ENCODE measurements around the gene GATD1. TPM values are rescaled to one million over a fixed set of nuclear protein-coding genes. Genes with fewer than 3 reads are reported as not detected.

The GATD1 gene
- polyA plus RNA-seq, 2 of the 4 experiments (the other 2 are of a cell fraction) = 14.5 to 43.1 TPM

DNA sequence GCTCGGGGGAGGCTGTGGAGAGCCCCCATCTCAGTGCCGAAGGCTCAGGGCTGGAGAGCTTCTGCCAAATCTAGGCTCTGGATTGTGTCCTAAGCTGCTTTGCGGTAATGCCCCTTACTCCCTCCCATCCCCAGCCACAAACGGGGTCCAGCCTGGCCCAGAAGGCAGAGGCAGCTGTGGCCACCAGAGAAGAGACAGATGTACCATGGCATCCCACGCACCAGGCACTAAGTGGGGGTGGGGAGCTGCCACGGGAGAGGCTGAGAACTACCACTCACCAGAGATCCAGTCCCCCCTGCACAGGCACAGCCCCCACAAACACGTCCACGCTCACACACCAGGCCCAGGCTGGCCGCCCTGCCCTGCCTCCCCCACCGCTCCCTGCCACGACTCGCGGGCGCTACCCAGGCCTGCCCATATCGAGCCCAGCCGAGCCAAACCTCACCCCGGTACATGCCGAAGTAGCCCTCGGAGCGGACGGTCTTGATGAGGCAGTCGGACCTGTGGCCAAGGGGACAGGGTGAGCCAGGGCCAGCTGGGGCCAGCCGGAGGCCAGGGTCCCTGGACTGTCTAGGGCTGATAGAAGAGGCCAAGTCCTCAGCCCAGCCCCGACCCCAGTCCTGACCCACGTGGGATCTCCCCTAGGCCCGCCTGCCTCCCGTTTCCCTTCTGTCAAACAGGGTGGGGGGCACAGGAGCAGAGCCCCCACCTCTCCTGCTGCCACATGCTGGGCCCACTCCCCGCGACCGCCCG, 16.9 kb upstream of the GATD1 start (continued):
- TF ChIP-seq, protein P1, sequence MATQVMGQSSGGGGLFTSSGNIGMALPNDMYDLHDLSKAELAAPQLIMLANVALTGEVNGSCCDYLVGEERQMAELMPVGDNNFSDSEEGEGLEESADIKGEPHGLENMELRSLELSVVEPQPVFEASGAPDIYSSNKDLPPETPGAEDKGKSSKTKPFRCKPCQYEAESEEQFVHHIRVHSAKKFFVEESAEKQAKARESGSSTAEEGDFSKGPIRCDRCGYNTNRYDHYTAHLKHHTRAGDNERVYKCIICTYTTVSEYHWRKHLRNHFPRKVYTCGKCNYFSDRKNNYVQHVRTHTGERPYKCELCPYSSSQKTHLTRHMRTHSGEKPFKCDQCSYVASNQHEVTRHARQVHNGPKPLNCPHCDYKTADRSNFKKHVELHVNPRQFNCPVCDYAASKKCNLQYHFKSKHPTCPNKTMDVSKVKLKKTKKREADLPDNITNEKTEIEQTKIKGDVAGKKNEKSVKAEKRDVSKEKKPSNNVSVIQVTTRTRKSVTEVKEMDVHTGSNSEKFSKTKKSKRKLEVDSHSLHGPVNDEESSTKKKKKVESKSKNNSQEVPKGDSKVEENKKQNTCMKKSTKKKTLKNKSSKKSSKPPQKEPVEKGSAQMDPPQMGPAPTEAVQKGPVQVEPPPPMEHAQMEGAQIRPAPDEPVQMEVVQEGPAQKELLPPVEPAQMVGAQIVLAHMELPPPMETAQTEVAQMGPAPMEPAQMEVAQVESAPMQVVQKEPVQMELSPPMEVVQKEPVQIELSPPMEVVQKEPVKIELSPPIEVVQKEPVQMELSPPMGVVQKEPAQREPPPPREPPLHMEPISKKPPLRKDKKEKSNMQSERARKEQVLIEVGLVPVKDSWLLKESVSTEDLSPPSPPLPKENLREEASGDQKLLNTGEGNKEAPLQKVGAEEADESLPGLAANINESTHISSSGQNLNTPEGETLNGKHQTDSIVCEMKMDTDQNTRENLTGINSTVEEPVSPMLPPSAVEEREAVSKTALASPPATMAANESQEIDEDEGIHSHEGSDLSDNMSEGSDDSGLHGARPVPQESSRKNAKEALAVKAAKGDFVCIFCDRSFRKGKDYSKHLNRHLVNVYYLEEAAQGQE (IDR thresholded peaks at IDR 0.05) = no peak

DNA sequence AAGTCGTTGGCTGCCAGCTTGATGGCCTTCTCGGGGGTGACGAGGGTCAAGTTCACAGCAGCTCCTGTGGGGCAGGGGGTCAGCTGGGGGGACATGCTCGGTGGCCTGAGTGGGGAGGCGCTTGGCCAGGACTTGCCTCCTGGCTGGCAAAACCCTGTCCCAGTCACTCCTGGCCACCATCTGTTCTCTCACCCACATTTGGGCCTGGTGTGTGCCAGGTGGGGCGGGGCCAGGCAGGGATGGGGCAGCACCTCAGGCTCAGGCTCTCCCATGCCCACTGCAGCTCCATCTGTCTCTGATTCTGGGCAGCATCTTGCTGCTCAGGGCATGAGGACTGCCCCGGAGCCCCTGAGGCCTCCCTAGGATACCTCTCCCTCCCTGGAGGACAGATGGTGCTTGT, 16.3 kb upstream of the GATD1 start:
- Histone ChIP-seq H3K27ac (no peak overlapping the region), H3K9me3 (no peaks in the 10 kb centered on the region), H3K4me2 (no peak overlapping the region), H3K4me1 (peaks cover 51% of the 10 kb centered on the region), H3K4me3 (no peak overlapping the region)
- ATAC-seq (no peak), DNase-seq (ENCODE audit: low read depth in 1 of 2, low spot score in 1 of 2) (no peak), FAIRE-seq (no peak)
- TF ChIP-seq MAZ (IDR thresholded peaks at IDR 0.05; ENCODE audit: borderline replicate concordance, low read depth, low read length) (no peak), JUN (IDR thresholded peaks at IDR 0.05) (no peak), MYC (IDR thresholded peaks at IDR 0.05; ENCODE audit: borderline replicate concordance, low read length) (no peak), HDAC2 (IDR thresholded peaks at IDR 0.05) (no peak), POLR2AphosphoS2 (conservative IDR thresholded peaks at IDR 0.05; ENCODE audit: low read length) (no peak), ZFP36 (IDR thresholded peaks at IDR 0.05; ENCODE audit: borderline replicate concordance, partially characterized antibody) (no peak), FOSB (CRISPR knock-in tag; IDR thresholded peaks at IDR 0.05) (no peak), BHLHE40 (IDR thresholded peaks at IDR 0.05; ENCODE audit: low read depth, low read length) (no peak), NR3C1 (IDR thresholded peaks at IDR 0.05) (no peak)
- TF ChIP-seq, protein P2, sequence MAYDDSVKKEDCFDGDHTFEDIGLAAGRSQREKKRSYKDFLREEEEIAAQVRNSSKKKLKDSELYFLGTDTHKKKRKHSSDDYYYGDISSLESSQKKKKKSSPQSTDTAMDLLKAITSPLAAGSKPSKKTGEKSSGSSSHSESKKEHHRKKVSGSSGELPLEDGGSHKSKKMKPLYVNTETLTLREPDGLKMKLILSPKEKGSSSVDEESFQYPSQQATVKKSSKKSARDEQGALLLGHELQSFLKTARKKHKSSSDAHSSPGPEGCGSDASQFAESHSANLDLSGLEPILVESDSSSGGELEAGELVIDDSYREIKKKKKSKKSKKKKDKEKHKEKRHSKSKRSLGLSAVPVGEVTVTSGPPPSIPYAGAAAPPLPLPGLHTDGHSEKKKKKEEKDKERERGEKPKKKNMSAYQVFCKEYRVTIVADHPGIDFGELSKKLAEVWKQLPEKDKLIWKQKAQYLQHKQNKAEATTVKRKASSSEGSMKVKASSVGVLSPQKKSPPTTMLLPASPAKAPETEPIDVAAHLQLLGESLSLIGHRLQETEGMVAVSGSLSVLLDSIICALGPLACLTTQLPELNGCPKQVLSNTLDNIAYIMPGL (CRISPR knock-in tag; IDR thresholded peaks at IDR 0.05; ENCODE audit: borderline replicate concordance) = no peak
- ChIA-PET POLR2A (no interaction called here), CTCF (interaction anchor here (0.9 kb wide), 1 partner anchor 28 kb away, joined by 3 read pairs; no protein-coding TSS in a partner anchor)
- 100% methylated on average over 1 of the region's 7 CpGs for WGBS (ENCODE audit: missing lambda C conversion rate)

DNA sequence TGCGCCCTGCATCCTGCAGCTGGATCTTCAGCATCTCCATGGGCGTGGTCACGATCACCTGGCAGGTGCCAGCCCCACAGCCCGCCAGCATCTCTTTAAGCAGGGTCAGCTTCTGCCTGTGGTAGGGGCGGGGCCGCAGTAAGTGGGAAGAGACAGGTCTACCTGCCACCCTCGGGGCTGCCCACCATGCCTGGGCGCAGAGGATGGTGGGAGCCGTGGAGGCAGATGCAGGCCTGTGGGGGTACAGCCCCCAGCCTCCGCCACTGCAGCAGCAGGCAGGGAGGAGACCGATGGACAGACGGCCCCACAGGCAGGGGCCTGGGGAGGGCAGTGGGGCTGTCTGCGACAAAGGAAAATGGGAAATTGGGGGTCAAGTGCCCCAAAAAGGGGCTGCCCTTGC, 15.6 kb upstream of the GATD1 start:
- DNase-seq (ENCODE audit: low read depth in 1 of 2, low spot score in 1 of 2) = no peak
- CTCF ChIA-PET = interaction anchor here (0.6 to 1.0 kb wide), 3 partner anchors 9 to 66 kb away, joined by 3 read pairs; no protein-coding TSS in a partner anchor
- WGBS (ENCODE audit: missing lambda C conversion rate) = 96% methylated on average over 5 of the region's 13 CpGs
- Histone ChIP-seq H3K9me3 (no peaks in the 10 kb centered on the region), H3K27ac (no peak overlapping the region), H3K4me2 (no peak overlapping the region), H3K4me3 (no peak overlapping the region), H3K4me1 (peaks cover 51% of the 10 kb centered on the region)
- ATAC-seq = no peak
- POLR2A ChIA-PET = no interaction called here
- FAIRE-seq = no peak
- TF ChIP-seq CBX8 (IDR thresholded peaks at IDR 0.05) (no peak), TFCP2L1 (CRISPR knock-in tag; IDR thresholded peaks at IDR 0.05) (no peak), POLR2AphosphoS2 (conservative IDR thresholded peaks at IDR 0.05; ENCODE audit: low read length) (no peak)

DNA sequence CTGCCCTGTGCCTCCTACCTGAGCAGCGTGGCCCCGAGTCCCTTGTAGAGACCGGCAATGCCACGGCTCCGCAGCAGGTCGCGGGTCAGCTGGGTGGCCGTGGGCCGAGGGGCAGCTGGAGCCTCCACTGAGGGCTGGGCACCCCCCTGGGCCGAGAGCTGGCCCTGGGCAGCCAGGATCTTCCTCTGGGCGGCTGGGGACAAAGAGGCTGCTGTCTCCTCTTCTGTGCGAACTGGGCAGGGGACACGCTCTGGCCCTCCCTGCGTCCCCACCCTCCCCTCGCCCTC, 15.2 kb upstream of the GATD1 start:
- no peak for ATAC-seq
- WGBS (ENCODE audit: missing lambda C conversion rate) = 97% methylated on average over 13 of the region's 15 CpGs
- Histone ChIP-seq H3K4me3 (no peak overlapping the region), H3K4me1 (peaks cover 51% of the 10 kb centered on the region), H3K4me2 (no peak overlapping the region), H3K27ac (no peak overlapping the region), H3K9me3 (no peaks in the 10 kb centered on the region)
- ChIA-PET POLR2A (no interaction called here), CTCF (interaction anchor here (0.6 to 1.0 kb wide), 2 partner anchors 49 to 66 kb away, joined by 3 read pairs; no protein-coding TSS in a partner anchor)
- TF ChIP-seq MYC (IDR thresholded peaks at IDR 0.05; ENCODE audit: borderline replicate concordance, low read length) (no peak), KDM5A (IDR thresholded peaks at IDR 0.05) (no peak), EHF (CRISPR knock-in tag; IDR thresholded peaks at IDR 0.05) (no peak), TFCP2L1 (CRISPR knock-in tag; IDR thresholded peaks at IDR 0.05) (no peak), HDAC2 (IDR thresholded peaks at IDR 0.05) (no peak)
- TF ChIP-seq, protein P3, sequence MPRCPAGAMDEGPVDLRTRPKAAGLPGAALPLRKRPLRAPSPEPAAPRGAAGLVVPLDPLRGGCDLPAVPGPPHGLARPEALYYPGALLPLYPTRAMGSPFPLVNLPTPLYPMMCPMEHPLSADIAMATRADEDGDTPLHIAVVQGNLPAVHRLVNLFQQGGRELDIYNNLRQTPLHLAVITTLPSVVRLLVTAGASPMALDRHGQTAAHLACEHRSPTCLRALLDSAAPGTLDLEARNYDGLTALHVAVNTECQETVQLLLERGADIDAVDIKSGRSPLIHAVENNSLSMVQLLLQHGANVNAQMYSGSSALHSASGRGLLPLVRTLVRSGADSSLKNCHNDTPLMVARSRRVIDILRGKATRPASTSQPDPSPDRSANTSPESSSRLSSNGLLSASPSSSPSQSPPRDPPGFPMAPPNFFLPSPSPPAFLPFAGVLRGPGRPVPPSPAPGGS (IDR thresholded peaks at IDR 0.05) = no peak
- DNase-seq (ENCODE audit: low read depth in 1 of 2, low spot score in 1 of 2) = no peak
- no peak for FAIRE-seq

All from A549 (cell line).